GM23338 (cell line): ENCODE data around the gene TRIM73.
"Not testable (repeated sequence)": the region's sequence is repeated elsewhere in the genome, so short reads cannot be mapped to it uniquely, and the experiment has no call there.

Experiments
- CREB1 ChIP-seq: fragments of 250-450 bp; sonication (Bioruptor Pico); IDR thresholded peaks from 2 replicates; pipeline ENCODE4 v1.5.0; 2020; ENCODE audit warnings: low read depth, mild to moderate bottlenecking, moderate library complexity
- CTCF ChIP-seq, 2 experiments: fragments of 200-600 bp in 1 of 2; sonication (generic) in 1 of 2; conservative IDR thresholded peaks; 2 replicates each; pipeline versions ENCODE4 v1.5.1 to v1.6.1; 2016 to 2017; ENCODE audit warnings: antibody characterized with exemption in 2 of 2, low read depth in 2 of 2, mild to moderate bottlenecking in 2 of 2, moderate library complexity in 1 of 2
- EZH2 ChIP-seq: fragments of 200-600 bp; sonication (generic); IDR thresholded peaks from one replicate; pipeline ENCODE4 v1.8.0; 2017; ENCODE audit warnings: antibody characterized with exemption, mild to moderate bottlenecking, low read depth; ENCODE audit not compliant: unreplicated experiment
- EZH2phosphoT487 ChIP-seq: fragments of 200-600 bp; sonication (generic); IDR thresholded peaks from one replicate; pipeline ENCODE4 v1.8.1; 2018; ENCODE audit warnings: antibody characterized with exemption; ENCODE audit not compliant: unreplicated experiment
- JUNB ChIP-seq: IDR thresholded peaks from one replicate; pipeline ENCODE4 v1.6.1; 2016; ENCODE audit warnings: antibody characterized with exemption; ENCODE audit not compliant: unreplicated experiment
- NANOG ChIP-seq: IDR thresholded peaks from 2 replicates; pipeline ENCODE4 v1.6.1; 2016; ENCODE audit warnings: antibody characterized with exemption, borderline replicate concordance
- POLR2AphosphoS5 ChIP-seq: IDR thresholded peaks from 2 replicates; pipeline ENCODE4 v1.6.1; 2016; ENCODE audit warnings: antibody characterized with exemption, low read depth
- REST ChIP-seq: IDR thresholded peaks from one replicate; pipeline ENCODE4 v1.6.1; 2018; ENCODE audit warnings: antibody characterized with exemption; ENCODE audit not compliant: unreplicated experiment
- ZNF114 ChIP-seq: fragments of 250-450 bp; sonication (Bioruptor Pico); IDR thresholded peaks from 2 replicates; pipeline ENCODE4 v1.5.0; 2020; ENCODE audit warnings: mild to moderate bottlenecking, moderate library complexity
- TF ChIP-seq, protein P1 (sequence below): IDR thresholded peaks from 2 replicates; pipeline ENCODE4 v1.6.1; 2016; ENCODE audit warnings: antibody characterized with exemption
- TF ChIP-seq, protein P2 (sequence below): fragments of 250-450 bp; sonication (Bioruptor Pico); IDR thresholded peaks from 2 replicates; pipeline ENCODE4 v1.5.0; 2020; ENCODE audit warnings: mild to moderate bottlenecking, moderate library complexity

DNA sequence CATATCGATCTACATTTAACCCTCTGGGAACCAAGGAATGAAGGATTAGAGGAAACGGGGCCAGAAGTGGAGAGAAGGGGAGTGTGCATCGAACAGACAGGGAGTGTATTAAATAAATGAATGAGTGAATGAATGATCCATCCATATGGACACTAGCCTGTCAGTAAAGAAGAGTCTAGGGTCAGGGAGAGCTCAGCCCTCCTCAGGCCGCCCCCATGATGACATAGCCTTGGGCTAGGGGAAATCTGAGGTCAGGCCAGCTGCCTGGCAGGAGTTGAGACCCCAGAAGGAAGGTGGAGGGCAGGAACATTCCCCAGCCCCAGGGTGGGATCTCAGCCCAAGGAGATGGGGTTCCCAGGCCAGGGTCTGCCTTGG lies 21.3 kb upstream of the TRIM73 start:
- not testable (repeated sequence) for TF ChIP-seq CTCF (conservative IDR thresholded peaks at IDR 0.05; ENCODE audit: low read depth in 2 of 2); EZH2phosphoT487; EZH2; POLR2AphosphoS5; REST; JUNB; NANOG; ZNF114; CREB1 (CRISPR knock-in tag)
- TF ChIP-seq, protein P1, sequence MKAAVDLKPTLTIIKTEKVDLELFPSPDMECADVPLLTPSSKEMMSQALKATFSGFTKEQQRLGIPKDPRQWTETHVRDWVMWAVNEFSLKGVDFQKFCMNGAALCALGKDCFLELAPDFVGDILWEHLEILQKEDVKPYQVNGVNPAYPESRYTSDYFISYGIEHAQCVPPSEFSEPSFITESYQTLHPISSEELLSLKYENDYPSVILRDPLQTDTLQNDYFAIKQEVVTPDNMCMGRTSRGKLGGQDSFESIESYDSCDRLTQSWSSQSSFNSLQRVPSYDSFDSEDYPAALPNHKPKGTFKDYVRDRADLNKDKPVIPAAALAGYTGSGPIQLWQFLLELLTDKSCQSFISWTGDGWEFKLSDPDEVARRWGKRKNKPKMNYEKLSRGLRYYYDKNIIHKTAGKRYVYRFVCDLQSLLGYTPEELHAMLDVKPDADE = not testable (repeated sequence)
- TF ChIP-seq, protein P2, sequence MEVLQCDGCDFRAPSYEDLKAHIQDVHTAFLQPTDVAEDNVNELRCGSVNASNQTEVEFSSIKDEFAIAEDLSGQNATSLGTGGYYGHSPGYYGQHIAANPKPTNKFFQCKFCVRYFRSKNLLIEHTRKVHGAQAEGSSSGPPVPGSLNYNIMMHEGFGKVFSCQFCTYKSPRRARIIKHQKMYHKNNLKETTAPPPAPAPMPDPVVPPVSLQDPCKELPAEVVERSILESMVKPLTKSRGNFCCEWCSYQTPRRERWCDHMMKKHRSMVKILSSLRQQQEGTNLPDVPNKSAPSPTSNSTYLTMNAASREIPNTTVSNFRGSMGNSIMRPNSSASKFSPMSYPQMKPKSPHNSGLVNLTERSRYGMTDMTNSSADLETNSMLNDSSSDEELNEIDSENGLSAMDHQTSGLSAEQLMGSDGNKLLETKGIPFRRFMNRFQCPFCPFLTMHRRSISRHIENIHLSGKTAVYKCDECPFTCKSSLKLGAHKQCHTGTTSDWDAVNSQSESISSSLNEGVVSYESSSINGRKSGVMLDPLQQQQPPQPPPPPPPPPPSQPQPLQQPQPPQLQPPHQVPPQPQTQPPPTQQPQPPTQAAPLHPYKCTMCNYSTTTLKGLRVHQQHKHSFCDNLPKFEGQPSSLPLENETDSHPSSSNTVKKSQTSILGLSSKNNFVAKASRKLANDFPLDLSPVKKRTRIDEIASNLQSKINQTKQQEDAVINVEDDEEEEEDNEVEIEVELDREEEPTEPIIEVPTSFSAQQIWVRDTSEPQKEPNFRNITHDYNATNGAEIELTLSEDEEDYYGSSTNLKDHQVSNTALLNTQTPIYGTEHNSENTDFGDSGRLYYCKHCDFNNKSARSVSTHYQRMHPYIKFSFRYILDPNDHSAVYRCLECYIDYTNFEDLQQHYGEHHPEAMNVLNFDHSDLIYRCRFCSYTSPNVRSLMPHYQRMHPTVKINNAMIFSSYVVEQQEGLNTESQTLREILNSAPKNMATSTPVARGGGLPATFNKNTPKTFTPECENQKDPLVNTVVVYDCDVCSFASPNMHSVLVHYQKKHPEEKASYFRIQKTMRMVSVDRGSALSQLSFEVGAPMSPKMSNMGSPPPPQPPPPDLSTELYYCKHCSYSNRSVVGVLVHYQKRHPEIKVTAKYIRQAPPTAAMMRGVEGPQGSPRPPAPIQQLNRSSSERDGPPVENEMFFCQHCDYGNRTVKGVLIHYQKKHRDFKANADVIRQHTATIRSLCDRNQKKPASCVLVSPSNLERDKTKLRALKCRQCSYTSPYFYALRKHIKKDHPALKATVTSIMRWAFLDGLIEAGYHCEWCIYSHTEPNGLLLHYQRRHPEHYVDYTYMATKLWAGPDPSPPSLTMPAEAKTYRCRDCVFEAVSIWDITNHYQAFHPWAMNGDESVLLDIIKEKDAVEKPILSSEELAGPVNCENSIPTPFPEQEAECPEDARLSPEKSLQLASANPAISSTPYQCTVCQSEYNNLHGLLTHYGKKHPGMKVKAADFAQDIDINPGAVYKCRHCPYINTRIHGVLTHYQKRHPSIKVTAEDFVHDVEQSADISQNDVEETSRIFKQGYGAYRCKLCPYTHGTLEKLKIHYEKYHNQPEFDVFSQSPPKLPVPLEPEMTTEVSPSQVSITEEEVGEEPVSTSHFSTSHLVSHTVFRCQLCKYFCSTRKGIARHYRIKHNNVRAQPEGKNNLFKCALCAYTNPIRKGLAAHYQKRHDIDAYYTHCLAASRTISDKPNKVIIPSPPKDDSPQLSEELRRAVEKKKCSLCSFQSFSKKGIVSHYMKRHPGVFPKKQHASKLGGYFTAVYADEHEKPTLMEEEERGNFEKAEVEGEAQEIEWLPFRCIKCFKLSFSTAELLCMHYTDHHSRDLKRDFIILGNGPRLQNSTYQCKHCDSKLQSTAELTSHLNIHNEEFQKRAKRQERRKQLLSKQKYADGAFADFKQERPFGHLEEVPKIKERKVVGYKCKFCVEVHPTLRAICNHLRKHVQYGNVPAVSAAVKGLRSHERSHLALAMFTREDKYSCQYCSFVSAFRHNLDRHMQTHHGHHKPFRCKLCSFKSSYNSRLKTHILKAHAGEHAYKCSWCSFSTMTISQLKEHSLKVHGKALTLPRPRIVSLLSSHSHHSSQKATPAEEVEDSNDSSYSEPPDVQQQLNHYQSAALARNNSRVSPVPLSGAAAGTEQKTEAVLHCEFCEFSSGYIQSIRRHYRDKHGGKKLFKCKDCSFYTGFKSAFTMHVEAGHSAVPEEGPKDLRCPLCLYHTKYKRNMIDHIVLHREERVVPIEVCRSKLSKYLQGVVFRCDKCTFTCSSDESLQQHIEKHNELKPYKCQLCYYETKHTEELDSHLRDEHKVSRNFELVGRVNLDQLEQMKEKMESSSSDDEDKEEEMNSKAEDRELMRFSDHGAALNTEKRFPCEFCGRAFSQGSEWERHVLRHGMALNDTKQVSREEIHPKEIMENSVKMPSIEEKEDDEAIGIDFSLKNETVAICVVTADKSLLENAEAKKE (CRISPR knock-in tag) = not testable (repeated sequence)
